GM19351 (cell line): ENCODE data around the gene SCAPER.
"Not testable (repeated sequence)": the region's sequence is repeated elsewhere in the genome, so short reads cannot be mapped to it uniquely, and the experiment has no call there.

Source experiments
- ATAC-seq: cut with Tn5 transposase; IDR thresholded peaks from one replicate; pipeline ENCODE4 v1.9.1; 2021; ENCODE audit warnings: mild to moderate bottlenecking, moderate library complexity; ENCODE audit not compliant: unreplicated experiment

Gene SCAPER

DNA sequence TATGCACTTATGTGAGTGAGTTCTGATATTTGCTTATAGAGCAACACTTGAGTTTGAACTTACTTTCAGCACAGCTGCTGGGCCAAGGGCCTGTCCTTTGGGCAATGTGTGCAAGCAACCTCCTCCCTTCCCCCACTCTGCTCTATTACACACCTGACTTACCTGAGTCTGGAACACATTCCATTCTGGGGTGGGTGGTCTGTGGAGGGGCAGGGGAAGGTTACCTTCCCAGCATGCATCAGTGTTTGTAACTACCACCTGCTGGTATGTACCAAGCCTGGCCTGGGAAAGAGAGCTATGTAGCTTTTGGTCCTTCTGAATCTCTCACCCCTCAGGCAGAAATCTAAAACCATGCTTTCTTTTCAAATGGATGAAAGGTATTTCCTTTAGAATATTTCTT, 465.6 kb downstream of the SCAPER start:
- ATAC-seq, result no peak

DNA sequence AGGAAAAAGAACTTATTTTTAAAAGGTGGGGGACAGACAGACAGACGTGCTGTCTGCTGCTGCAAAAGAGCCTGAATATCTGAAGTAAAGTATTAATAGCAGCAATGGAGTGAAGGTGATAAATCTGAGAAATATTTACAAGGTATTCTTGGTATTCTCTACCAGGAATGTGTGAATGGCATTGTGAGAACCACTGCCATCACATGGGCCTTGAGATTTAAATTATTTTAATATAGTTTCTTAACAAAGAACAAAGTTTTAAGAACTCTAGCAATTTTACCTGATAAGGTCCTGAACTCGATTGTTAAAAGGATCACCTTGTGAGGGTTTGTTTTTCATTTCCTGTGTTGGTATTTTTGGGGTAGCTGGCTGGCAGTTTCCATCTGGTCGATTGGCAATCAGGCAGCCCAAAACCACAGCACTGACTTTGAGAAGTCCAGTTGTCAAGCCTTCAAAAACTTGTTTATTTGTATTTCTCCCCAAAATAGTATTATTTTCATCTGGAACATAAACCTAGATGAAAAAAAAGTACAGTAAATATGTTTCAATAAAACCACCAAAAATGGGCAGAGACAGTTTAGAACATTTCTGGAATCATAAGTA, 471.2 kb downstream of the SCAPER start:
- ATAC-seq, result no peak

DNA sequence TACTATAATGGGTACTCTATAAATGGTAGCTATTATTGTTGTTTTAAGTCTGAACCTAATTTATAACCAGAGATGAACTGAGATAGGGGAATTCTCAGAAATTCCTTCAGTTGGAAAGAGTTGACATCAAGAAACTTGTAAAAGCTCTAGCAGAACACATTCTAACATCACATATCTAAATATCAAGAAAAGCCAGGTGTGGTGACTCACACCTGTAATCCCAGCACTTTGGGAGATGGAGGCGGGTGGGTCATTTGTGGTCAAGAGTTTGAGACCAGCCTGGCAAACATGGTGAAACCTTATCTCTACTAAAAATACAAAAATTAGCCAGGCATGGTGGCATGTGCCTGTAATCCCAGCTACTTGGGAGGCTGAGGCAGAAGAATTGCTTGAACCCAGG, 472.1 kb downstream of the SCAPER start:
- ATAC-seq, result not testable (repeated sequence)

DNA sequence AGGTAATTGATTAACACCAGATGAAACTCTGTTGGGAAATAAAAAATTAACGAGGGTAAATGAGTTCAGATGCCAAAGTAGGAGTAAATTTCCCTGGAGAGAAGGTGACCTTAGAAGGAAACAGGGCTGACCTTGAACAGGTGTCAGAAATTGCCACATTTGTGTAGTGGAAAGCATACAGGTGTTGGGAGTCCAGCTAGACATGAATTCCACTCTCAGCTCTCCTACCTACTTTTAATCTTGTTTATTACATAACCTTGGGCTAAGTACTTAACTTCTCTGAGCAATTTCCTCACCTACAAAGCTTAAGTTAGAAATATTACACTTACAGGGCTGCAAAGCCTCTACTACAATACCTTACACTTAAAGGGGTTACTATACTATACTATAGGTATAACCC, 472.5 kb downstream of the SCAPER start:
- ATAC-seq, result no peak

- ATAC-seq, result no peak
Observed at GRCh38 chr15:76431971-76432370, 473.2 kb downstream of the SCAPER start.

- ATAC-seq, result not testable (repeated sequence)
Observed at GRCh38 chr15:76430711-76431110, 474.4 kb downstream of the SCAPER start.

GRCh38 chr15:76429661-76430060, 475.5 kb downstream of the SCAPER start:
- ATAC-seq, result no peak

GRCh38 chr15:76426941-76427340, 478.2 kb downstream of the SCAPER start:
- ATAC-seq, result no peak

GRCh38 chr15:76418352-76419140, 486.6 kb downstream of the SCAPER start:
- ATAC-seq, result no peak

GRCh38 chr15:76401285-76401684, 503.9 kb downstream of the SCAPER start:
- ATAC-seq, result no peak

DNA sequence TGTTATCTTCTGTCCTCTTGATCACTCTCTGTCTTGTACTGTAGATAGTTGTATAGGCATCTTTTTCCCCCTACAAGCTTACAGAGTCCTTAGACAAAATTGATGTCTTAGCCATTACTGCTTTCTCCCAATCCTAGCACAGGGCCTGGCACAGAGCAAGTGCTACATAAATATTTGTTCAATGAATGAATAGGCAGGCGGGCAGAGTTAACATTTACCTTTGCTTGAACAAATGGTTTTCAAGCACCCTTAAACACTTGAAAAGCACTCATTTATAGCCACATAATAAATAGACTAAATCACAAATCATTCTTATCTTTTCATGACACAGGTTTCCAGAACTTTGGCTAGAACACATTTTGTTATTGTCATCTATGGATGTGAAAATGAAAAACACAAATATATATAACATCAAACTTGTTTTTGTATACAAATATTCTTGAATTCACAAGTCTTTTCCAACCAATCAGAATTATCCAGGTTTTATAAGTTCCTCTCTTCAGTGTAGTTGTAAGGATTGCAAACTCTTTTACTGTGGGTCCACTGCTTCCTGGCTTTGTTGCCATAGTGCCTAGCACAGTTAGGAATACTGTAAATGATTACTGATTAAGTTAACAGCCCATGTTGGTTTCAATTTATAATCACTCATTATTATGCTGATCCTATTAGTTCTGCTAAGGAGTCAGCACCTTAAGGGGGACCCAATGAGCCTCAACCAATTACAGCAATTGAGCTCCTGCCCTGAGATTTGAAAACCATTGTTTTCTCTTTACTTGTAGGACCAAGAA, 506.6 kb downstream of the SCAPER start:
- ATAC-seq, result no peak

GRCh38 chr15:76393614-76394013, 511.5 kb downstream of the SCAPER start:
- ATAC-seq, result no peak

DNA sequence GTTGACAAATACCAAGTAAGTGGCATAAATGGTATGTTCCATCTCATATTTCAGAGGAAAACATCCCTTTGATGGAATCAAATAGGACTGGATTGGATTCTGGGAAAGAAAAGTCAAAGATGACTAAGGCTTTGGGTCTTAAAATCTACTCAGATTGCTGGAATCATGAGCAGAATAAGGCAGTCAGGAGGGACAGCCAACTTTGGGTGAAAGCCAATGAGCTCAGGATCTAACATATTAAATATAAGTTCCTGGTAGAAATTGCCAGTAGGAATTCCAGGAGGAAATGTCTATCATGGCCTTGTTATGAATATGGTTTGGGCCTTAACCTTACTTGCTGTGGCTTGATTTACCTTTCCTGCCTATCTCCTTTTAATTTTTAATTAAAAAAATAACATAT, 513.3 kb downstream of the SCAPER start:
- ATAC-seq, result no peak

GRCh38 chr15:76391309-76391708, 513.8 kb downstream of the SCAPER start:
- no peak for ATAC-seq

DNA sequence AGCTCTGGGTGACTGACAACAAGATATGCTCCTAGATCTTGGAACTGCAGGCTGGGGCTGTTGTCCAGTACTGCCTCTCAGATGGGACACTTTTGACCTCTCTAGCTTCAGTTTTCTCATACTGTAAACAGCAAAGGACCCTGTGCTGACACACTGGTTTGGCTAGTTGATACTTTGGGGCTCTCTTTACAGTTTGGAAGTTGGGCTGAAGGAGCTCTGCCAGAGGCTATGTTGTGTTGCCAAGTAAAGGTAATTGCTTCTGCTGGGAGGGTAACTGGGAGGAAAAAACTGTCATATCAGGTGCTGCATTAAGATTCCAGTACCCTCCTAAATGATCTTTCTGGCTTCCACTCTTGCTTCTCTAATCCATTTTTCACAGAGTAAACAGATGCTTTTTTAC, 514.6 kb downstream of the SCAPER start:
- ATAC-seq, result no peak

GRCh38 chr15:76386926-76387325, 518.2 kb downstream of the SCAPER start:
- ATAC-seq, result no peak

- ATAC-seq, result no peak
Observed at GRCh38 chr15:76386178-76386577, 519.0 kb downstream of the SCAPER start.

GRCh38 chr15:76384409-76384808, 520.7 kb downstream of the SCAPER start:
- no peak for ATAC-seq

GRCh38 chr15:76382987-76383728, 522.0 kb downstream of the SCAPER start:
- no peak for ATAC-seq

GRCh38 chr15:76381366-76381765, 523.8 kb downstream of the SCAPER start:
- no peak for ATAC-seq

GRCh38 chr15:76380249-76380648, 524.9 kb downstream of the SCAPER start:
- ATAC-seq, result no peak
